Peyer's patch (tissue), 4 donors: ENCODE data around the gene NR5A1. TPM values are rescaled to one million over a fixed set of nuclear protein-coding genes. Genes with fewer than 3 reads are reported as not detected.

Source experiments
- DNase-seq, 3 donors: peaks; one replicate each; pipeline ENCODE4 v3.0.0-alpha.2; 2017 to 2019
- H3K27ac ChIP-seq, 4 donors: fragments of 200-600 bp; sonication (generic); one replicate each; pipeline ENCODE4 v1.5.1; 2016 to 2019
- H3K27me3 ChIP-seq, 2 donors: fragments of 200-600 bp; sonication (generic); one replicate each; pipeline ENCODE4 v1.5.1; 2019
- H3K36me3 ChIP-seq, 3 donors: fragments of 200-600 bp; sonication (generic); one replicate each; pipeline ENCODE4 v1.5.1; 2016 to 2019
- H3K4me1 ChIP-seq, 4 donors: fragments of 200-600 bp; sonication (generic); one replicate each; pipeline ENCODE4 v1.5.1; 2016 to 2019
- H3K4me3 ChIP-seq, 4 donors: fragments of 200-600 bp; sonication (generic); 1 replicate in 3 of 4; 2 replicates in 1 of 4; pipeline ENCODE4 v1.5.1; 2016 to 2019; ENCODE audit warnings: mild to moderate bottlenecking in 1 of 4
- H3K9me3 ChIP-seq, 4 donors: fragments of 200-600 bp; sonication (generic); one replicate each; pipeline ENCODE4 v1.5.1; 2016 to 2019; ENCODE audit warnings: mild to moderate bottlenecking in 1 of 4
- CTCF ChIP-seq, 6 experiments: fragments of 450-650 bp in 4 of 6; fragments of 200-600 bp in 2 of 6; sonication (generic) in 1 of 6; IDR thresholded peaks; one replicate each; pipeline ENCODE4 v1.5.1; 2017 to 2019; ENCODE audit warnings: antibody characterized with exemption in 6 of 6, mild to moderate bottlenecking in 3 of 6, moderate library complexity in 1 of 6
- POLR2A ChIP-seq, 2 donors: fragments of 450-650 bp; IDR thresholded peaks; one replicate each; pipeline ENCODE4 v1.5.1; 2017; ENCODE audit warnings: antibody characterized with exemption in 2 of 2, mild to moderate bottlenecking in 2 of 2, moderate library complexity in 2 of 2
- total RNA-seq, 4 donors: library from RNA; depleted of rRNA; stranded (reverse); fragments of >200 nt; gene quantifications; one replicate each; pipeline ENCODE4 v1.1.0, GENCODE V29; 2016

NR5A1 gene
- total RNA-seq, 4 donors from 2014 or later = 0.18 TPM; not detected in 3

GRCh38 chr9:124475868-124476690 lies 31.1 kb downstream of the NR5A1 start:
- DNase-seq = no peak
- no peak for TF ChIP-seq CTCF (IDR thresholded peaks at IDR 0.05)
- no peak for TF ChIP-seq POLR2A (IDR thresholded peaks at IDR 0.05)
- Histone ChIP-seq H3K4me3 (no peak overlapping the region), H3K36me3 (no peaks in the 10 kb centered on the region), H3K27me3 (peaks cover 0 to 26% of the 10 kb centered on the region in 2 donors), H3K4me1 (peaks cover 0 to 11% (median 2%) of the 10 kb centered on the region in 4 donors), H3K9me3 (no peaks in the 10 kb centered on the region), H3K27ac (no peak overlapping the region)

GRCh38 chr9:124475158-124475867 lies 31.9 kb downstream of the NR5A1 start:
- peaks cover 0 to 11% (median 2%) of the 10 kb centered on the region in 4 donors for H3K4me1 ChIP-seq
- H3K36me3 ChIP-seq = no peaks in the 10 kb centered on the region
- peaks cover 0 to 24% of the 10 kb centered on the region in 2 donors for H3K27me3 ChIP-seq
- H3K9me3 ChIP-seq = no peaks in the 10 kb centered on the region
- no peak for DNase-seq
- TF ChIP-seq CTCF (IDR thresholded peaks at IDR 0.05) (no peak), POLR2A (IDR thresholded peaks at IDR 0.05) (no peak)
- H3K4me3 ChIP-seq = no peak overlapping the region
- H3K27ac ChIP-seq = no peak overlapping the region

GRCh38 chr9:124474151-124474550 lies 33.0 kb downstream of the NR5A1 start:
- Histone ChIP-seq H3K4me3 (no peak overlapping the region), H3K27ac (no peak overlapping the region), H3K9me3 (no peaks in the 10 kb centered on the region), H3K36me3 (no peaks in the 10 kb centered on the region), H3K4me1 (peaks cover 0 to 11% (median 2%) of the 10 kb centered on the region in 4 donors), H3K27me3 (peaks cover 0 to 23% of the 10 kb centered on the region in 2 donors)
- TF ChIP-seq CTCF (IDR thresholded peaks at IDR 0.05) (no peak), POLR2A (IDR thresholded peaks at IDR 0.05) (no peak)
- no peak for DNase-seq

- Histone ChIP-seq H3K36me3 (no peaks in the 10 kb centered on the region), H3K4me1 (peaks cover 0 to 11% (median 2%) of the 10 kb centered on the region in 4 donors), H3K27me3 (peaks cover 0 to 16% of the 10 kb centered on the region in 2 donors), H3K9me3 (no peaks in the 10 kb centered on the region), H3K4me3 (no peak overlapping the region), H3K27ac (no peak overlapping the region)
- DNase-seq = no peak
- TF ChIP-seq CTCF (IDR thresholded peaks at IDR 0.05) (no peak), POLR2A (IDR thresholded peaks at IDR 0.05) (no peak)
These were observed 33.9 kb downstream of the NR5A1 start for GRCh38 chr9:124473310-124473709.

GRCh38 chr9:124472770-124473169 lies 34.4 kb downstream of the NR5A1 start:
- H3K36me3 ChIP-seq = no peaks in the 10 kb centered on the region
- TF ChIP-seq CTCF (IDR thresholded peaks at IDR 0.05) = no peak
- TF ChIP-seq POLR2A (IDR thresholded peaks at IDR 0.05) = no peak
- no peak for DNase-seq
- no peak overlapping the region for H3K4me3 ChIP-seq
- H3K4me1 ChIP-seq = peaks cover 0 to 8% (median 2%) of the 10 kb centered on the region in 4 donors
- no peak overlapping the region for H3K27ac ChIP-seq
- H3K9me3 ChIP-seq = no peaks in the 10 kb centered on the region
- H3K27me3 ChIP-seq = peaks cover 0 to 10% of the 10 kb centered on the region in 2 donors
